ENCODE data around the gene EIPR1.

The EIPR1 gene

DNA sequence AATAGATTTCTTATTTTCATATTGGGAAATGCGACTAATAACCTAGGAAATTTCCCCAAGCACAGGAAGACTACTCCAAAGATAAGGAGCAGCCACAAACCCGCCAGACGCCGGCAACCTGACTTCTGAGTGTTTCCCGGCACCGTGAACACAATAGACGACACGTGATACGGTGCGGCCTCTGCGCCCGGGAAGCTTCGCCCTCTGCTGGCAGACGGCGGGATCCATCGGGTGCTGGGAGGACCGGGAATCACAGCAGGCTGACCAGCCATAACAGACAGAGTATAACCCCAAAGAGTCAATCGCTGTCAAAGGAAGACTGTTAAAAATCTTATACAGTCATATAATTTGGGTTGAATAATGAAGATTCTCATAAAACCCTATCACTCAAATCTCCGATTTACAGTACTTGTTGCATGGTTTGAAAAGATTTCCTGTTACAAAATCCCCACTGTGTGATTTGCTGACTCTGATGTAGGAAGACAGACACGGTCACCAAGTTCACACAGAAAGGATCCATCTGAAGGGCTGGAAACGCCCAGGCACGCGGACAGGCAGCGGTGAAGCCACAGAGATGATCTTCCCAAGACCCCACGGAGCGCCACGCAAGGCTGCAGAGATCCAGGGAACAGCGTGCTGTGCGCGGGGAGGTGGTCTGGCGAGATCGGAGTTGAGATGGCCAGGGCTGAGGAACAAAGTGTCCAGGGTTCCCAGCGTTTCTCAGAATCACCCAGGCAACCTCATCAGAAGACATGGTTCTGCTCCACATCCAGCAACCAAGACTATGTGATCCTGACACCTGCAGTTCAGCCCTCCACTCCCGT is 73.8 kb downstream of the EIPR1 start:
- DNase-seq (ENCODE audit: low read depth), result peak; percentile 3

DNA sequence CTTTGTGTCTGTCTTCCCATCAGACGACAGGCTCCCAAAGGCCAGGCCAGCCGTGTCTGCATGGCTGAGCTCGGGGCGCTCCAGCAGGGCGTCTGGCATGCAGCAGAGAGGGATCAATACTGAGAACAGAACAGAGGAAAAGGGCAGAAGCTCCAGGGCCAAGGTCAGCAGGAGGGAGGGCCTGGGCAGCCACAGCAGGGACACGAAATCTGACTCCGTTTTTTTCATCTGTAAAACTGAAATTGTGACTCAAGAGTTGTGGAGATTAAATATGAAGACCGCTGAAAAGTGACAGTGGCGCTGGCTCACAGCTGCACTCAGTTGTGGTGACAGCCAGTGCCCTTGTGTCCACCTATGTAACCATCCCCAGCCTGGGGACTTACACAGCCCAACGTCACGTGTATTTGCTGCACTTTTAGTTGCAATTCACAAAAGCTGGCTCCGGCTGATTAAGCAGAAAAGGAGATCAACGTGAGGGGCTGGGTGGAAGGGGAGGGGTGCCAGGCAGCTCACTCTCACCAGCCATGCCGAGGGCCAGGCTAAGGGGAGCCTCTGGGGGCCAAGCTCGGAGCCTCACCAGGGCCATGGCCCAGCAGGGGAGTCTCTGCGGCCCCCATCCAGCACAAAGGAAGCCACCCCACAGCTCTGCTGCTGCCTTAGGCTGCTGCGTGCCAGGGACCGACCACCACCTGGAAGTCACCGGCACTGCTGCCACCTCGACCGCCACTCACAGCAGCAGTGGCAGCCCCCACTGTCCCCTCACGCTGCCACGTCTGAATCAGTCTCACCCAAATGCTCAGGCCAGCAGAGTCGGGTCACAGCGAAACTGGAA is 74.7 kb downstream of the EIPR1 start:
- DNase-seq (ENCODE audit: low read depth), result no peak

DNA sequence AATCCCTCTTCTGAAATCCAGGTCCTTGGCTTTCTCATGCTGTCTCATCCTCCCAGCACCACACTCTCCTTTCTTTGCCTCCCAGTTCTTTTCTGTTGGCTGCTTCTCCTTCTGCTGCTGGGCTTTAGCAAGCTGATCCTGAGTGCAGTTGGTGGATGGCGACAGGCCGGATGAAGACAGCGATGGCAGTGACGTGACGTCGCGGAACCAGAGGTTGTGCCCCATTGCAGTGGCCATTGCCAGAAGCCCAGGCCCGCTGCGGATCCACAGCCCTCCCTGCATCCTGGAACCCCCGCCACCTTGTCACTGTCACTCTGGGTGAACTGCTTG is 75.2 kb downstream of the EIPR1 start:
- no peak for DNase-seq (ENCODE audit: low read depth)

DNA sequence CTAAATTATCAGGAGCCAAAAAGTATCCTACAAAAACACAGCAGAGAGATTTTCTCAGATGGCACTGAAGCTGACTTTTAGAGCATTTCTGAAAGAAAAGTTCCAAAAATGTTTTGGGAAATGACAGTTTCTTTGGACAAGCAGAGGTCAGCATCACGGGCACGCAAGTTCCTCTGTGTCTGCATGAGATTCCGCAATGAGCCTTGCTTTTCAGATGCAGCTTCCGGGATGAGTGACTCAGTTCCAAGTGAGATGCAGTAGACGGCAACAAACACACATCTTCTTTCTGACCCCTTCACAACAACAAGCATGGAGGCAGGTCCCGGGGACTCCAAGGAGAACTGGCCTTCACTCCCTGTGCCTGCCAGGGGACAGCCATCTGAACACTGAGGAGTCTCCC is 76.6 kb downstream of the EIPR1 start:
- no peak for DNase-seq (ENCODE audit: low read depth)

DNA sequence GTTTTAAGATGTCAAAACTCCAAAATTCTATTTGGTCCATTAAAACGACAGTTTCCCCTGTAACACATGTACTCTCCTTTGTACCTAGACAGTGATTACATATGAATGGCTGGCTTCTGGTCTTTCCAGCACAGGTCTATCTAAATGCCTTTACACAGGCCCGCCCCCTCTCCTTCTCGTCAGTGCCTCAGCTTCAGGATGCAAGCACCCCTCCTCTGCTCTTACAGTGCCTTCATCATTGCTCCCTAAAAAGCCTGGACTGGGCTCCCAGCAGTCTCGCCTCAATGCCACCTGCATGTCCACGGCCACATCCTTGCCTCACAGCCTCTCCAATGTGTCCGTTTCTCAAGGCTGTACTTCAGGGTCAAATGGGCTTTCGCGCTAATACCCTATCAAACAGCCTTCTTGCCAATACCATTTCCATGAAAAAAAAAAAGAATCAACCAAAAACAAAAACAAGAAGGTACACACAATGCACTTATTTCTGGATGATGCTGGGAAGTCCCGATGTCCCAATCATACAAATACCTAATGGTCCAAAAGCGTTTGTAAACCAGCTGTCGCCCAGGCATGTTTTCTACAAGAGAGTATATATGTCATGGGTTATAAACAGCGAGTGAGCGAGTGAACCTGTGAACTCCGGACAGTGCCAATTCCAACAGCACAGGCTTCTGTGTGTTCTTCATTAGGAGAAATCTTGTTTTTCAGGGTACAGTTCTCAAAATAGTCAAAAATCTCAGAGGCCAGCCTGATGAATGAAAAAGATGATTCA is 77.2 kb downstream of the EIPR1 start:
- DNase-seq (ENCODE audit: low read depth), result no peak

DNA sequence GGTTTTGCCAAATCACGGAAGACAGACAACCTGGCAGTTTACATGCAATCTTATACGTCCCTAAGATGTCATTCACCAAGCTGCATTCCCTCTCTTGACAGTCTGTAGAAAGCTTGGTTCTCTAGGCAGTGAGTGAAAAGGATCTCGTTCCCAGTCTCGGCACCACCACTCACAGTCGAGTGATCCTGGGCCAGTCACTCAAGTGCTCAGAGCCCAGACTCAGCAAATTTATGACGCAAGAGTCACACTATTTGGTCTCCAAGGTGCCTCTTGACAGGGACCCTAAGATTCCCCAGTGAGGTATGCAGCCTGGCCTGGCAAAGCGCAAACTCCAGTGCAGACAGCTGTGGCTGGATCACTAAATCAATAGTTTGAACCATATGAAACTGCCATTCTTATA is 77.9 kb downstream of the EIPR1 start:
- DNase-seq (ENCODE audit: low read depth), result no peak

DNA sequence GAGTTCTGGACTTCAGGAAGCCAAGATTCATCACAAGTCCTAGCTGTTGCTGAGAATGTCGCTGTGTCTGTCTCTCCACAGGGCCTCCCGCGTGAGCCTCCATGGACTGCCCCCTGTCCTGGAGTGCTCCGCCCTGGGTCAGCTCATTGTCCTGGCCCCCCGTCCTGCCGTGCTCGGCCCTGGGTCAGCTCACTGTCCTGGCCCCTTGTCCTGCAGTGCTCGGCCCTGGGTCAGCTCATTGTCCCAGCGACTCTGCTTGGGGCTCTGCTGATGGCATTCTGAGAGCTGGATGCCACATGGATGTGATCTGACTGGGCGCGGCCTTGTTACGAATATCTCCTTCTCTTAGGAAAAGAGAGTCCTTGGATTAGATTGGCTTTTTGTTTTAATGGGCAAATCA is 78.5 kb downstream of the EIPR1 start:
- no peak for DNase-seq (ENCODE audit: low read depth)

DNA sequence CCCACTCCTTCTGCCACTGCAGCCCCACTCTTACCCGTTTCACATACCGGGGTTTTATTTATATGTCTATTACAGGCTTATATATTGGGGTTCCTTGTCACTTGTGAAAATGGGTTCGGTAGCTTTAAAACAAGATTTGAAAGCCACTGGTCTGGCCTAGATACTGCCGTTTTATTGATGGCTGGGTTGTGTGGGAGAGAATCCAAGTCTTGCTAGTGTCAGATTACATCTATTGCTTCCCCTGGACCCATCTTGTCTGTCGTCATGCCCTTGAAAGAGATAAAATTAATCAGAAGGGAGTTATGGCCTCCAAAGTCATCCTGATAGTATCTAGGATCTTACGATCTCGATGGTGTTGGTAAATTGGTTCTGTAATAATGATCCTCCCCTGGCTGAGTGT is 79.4 kb downstream of the EIPR1 start:
- DNase-seq (ENCODE audit: low read depth), result no peak

DNA sequence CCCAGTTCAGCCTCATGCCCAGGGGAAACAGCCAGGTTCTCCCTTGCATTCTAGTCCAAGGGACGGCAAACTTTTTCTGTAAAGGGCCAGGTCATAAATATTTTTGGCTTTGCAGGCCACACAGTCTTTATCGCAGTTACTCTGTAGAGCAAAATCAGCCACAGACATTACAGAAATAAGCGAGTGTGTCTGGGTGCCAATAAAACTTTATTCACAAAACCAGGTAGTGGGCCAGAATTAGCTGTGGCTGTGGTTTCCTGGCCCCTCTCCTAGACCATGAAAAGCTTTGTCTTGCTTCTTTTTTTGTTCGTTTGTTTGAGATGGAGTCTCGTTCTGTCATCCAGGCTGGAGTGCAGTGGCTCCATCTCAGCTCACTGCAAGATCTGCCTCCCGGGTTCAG is 80.1 kb downstream of the EIPR1 start:
- no peak for DNase-seq (ENCODE audit: low read depth)

DNA sequence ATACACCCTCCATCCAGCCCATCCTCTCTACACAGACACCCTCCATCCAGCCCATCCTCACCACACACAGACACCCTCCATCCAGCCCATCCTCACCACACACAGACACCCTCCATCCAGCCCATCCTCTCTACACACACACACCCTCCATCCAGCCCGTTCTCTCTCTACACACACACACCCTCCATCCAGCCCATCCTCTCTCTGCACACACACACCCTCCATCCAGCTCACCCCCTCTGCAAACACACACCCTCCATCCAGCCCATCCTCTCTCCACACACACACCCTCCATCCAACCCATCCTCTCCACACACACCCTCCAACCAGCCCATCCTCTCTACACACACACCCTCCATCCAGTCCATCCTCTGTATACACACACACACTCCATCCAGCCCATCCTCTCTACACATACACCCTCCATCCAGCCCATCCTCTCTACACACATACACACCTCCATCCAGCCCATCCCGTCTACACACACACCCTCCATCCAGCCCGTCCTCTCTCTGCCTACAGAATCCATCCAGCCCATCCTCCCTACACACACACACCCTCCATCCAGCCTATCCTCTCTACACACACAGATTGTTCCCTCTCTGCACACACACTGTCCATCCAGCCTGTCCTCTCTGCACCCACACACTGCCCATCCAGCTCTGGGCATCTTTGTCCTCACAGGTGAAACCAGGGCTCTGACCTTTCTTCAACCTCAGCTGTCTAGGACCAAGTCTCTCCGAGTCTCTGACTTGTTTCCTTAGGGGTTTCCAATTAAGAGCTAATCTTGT is 81.2 kb downstream of the EIPR1 start:
- DNase-seq (ENCODE audit: low read depth), result no peak

DNA sequence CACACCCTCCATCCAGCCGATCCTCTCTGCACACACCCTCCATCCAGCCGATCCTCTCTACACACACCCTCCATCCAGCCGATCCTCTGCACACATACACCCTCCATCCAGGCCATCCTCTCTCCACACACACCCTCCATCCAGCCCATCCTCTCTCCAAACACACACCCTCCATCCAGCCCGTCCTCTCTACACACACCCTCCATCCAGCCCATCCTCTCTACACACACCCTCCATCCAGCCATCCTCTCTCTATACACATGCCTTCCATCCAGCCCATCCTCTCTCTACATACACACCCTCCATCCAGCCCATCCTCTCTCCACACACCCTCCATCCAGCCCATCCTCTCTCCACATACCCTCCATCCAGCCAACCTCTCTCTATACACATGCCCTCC is 83.1 kb downstream of the EIPR1 start:
- no peak for DNase-seq (ENCODE audit: low read depth)

DNA sequence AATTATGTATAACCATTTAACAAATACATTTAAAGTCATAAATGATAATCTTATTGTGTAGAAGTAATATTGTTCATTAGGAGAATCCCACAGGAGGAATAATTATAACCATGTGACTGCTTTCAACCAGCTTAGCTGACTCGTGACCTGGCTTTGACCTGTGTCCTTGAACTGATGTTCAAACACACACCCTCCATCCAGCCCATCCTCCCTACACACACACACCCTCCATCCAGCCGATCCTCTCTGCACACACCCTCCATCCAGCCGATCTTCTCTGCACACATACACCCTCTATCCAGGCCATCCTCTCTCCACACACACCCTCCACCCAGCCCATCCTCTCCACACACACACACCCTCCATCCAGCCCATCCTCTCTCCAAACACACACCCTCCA is 83.5 kb downstream of the EIPR1 start:
- DNase-seq (ENCODE audit: low read depth), result no peak

DNA sequence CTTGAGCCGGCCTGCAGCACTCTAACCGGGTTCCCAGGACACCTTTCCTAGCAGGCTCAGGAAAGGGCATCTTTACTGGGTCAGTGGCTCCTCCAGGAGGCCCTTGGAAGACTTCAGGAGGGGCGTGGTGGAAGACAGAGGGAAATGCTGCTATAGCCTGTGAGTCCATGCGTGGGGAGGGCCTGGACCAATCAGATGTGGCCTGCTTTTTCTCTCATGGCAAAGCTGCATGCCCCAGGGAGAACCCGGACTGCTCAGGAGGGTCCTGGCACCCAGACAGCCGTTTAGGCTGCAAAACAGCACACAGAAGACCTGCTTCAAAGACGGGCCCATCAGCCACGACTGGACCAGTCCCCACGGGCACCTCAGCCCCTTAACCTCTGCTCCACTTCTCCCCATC is 84.4 kb downstream of the EIPR1 start:
- no peak for DNase-seq (ENCODE audit: low read depth)

DNA sequence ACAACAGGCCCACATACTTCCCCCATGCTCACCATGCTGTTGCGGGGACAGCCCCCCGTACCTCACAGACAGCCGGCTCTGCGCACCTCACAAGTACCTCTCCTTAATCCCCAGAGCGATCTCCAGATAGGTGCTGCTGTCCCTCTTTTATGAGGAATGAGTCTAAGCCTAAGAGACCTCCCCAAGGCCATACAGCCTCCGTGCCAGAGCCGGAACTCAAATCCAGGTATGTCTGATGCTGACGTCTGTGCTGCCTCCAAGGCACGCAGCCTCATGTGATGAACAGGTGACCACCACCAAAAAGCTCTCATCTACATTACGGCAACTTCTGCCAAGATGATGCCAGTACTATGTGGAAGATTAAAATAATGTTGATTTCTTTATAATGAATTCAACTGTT is 85.2 kb downstream of the EIPR1 start:
- no peak for DNase-seq (ENCODE audit: low read depth)

DNA sequence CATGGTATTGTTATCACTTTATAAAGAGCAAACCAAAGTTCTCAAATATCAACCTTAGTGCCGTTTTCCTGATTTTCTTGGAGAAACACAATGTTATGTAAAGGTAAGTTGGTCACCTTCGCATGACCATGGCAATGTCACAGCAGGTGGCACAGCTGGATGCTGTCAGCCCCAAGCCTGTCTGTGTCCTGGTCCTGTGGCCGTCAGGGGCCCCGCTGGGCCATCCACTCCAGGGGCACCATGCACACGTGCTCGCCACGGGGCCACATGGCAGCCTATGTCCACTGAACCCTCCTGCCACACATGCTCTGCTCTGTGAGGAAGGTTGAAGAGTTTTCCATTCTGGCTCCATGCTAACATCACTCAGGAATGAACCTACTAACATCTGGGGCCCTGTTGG is 85.9 kb downstream of the EIPR1 start:
- no peak for DNase-seq (ENCODE audit: low read depth)

DNA sequence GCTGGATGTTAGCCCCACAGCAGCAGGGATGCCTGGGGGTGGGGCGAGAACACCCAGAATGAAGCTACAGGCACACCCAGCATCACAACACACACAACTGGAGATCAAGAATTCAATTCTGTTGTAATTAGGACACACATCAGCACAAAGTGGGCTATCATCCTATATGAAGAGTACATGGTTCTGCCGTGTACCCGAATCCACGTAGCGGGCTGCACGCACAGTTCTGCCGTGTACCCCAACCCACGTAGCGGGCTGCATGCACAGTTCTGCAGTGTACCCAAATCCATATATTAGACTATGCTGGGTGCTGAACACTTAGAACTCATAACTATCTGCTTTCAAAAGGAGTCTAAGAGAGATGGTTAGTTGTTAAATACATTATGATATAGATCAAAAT is 86.5 kb downstream of the EIPR1 start:
- no peak for DNase-seq (ENCODE audit: low read depth)

DNA sequence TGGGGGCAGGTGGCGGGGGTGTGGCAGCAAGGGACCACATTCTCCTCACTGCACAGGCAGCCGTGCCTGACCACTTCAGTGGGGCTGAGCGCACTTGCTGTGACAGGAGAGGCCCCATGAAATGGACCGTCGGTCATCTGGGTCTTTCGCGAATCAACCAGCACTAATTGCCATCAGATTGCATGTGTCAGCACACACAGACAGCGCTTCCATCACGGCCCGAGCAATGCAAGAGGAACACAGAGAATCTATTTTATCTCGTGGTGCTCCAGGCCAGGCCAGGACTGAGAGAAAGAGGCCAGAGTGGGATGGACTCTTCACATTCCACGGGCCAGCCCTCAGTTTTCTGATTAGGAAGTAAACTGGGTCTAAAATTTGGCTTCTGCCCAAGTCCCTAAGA is 87.0 kb downstream of the EIPR1 start:
- DNase-seq (ENCODE audit: low read depth), result no peak

DNA sequence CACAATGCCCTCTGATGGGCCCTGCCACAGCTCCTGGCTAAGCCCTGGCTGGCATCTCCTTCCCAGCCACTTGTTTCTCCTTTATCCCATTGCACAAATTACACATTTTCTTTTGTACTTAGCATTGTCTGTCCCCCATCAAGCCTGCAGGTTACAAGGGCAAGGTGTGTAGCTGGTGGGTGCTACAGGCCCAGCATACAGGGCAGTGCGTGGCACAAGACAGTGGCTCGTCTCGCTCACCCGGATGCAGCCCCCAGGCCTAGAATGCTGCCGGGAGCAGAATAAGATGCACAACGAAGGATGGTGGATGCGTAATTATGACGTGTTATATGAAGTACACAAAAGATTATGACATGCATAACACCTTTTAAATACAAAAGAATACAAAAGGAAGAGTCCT is 87.6 kb downstream of the EIPR1 start:
- DNase-seq (ENCODE audit: low read depth), result no peak

DNA sequence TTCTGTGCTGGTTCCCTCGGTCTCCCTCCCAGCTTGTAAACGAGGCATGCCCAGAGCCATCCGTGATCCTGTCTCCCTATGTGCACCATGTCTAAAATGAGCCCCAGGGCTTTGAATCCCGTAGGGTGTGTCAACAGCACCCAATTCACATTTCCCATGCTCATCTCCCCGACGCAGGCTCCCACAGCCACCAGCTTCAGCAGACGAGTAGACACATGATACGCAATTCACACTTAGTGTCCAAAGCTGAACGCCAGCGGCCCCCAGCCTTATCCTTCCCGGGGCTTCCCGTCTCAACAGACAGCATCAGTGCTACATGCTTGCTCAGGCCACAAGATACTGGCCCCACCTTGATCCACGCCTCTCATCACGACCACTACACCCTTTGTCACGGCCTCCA is 88.1 kb downstream of the EIPR1 start:
- DNase-seq (ENCODE audit: low read depth), result no peak

DNA sequence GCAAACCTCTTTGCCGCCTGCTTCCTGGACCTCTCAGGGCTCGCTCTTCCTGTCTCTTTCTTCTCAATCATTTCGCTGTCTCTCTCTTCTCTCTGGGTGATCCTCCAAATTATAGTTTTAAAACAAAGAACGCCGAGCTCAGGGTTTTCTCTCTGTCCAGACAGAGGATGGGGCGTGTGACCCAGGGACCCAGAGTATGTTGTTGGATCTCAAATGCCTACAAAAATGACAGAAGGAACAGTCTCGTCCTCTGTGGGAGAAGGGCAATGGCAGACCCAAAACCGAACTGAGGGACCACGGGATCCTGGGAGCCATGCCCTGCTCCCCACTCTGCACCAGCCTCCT is 88.5 kb downstream of the EIPR1 start:
- DNase-seq (ENCODE audit: low read depth), result no peak

DNA sequence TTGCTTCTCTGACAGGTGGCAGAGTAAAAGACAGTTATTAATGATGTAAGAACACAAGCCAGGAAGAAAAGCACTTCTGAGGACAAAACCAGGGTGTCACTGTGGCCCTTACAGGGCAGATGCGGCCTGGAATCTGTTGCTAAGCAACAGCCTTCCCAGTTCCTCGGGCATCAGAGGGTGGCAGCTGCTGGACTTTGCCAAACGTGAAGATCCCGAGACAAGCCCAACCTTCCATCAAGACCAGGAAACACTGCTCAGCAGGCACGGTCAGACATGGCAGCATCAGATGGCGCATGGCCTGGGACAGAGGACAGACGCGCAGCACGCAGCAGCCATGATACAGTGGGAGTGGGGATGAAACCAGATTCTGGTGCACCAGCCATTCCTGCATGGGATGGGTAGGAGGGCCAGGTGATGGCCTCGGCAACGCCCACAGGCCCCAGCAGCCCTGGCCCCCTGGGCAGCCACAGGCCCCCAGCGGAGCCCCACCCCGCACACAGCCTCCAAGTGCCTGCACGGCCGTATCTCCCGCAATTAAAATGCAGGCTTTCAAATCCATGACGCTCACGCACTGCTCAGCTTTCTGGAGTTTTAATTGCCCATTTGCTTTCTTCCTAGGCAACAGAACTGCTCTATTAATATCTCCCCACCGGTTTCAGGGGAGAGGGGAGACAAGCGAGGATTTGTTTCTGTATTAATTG is 89.0 kb downstream of the EIPR1 start:
- DNase-seq (ENCODE audit: low read depth), result no peak

DNA sequence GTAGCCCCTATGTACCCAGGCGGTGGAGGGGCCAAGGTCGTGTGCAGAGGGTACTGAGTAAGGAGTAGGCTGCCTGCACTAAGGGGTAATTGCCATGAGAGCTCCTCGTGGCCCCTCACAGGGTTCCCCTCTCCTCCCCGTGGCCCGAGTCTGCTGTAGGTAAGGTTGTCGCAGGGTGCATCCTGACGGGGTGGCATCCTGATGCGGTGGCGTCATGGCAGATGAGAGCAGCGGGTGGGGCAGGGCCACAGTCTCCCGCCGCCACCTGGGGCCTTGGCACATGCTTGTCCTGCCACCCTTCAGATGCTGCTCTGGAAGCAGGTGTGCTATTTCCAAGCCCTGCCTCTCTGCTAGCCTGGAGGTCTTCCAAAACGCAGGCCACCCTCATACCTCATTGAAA is 89.7 kb downstream of the EIPR1 start:
- DNase-seq (ENCODE audit: low read depth), result no peak
